Thyroid gland (tissue), 4 donors: ENCODE results near the gene FAM83C.

Experiments used
- CTCF ChIP-seq, 6 experiments: fragments of 200-600 bp in 3 of 6; fragments of 450-650 bp in 3 of 6; sonication (generic) in 3 of 6; IDR thresholded peaks; one replicate each; pipeline ENCODE4 v1.5.1; 2016 to 2019; ENCODE audit warnings: antibody characterized with exemption in 6 of 6, mild to moderate bottlenecking in 2 of 6, inconsistent platforms in 1 of 6, moderate library complexity in 1 of 6
- POLR2A ChIP-seq, 2 donors: fragments of 450-650 bp; IDR thresholded peaks; one replicate each; pipeline ENCODE4 v1.6.1; 2017; ENCODE audit warnings: antibody characterized with exemption in 2 of 2, mild to moderate bottlenecking in 2 of 2, moderate library complexity in 1 of 2

DNA sequence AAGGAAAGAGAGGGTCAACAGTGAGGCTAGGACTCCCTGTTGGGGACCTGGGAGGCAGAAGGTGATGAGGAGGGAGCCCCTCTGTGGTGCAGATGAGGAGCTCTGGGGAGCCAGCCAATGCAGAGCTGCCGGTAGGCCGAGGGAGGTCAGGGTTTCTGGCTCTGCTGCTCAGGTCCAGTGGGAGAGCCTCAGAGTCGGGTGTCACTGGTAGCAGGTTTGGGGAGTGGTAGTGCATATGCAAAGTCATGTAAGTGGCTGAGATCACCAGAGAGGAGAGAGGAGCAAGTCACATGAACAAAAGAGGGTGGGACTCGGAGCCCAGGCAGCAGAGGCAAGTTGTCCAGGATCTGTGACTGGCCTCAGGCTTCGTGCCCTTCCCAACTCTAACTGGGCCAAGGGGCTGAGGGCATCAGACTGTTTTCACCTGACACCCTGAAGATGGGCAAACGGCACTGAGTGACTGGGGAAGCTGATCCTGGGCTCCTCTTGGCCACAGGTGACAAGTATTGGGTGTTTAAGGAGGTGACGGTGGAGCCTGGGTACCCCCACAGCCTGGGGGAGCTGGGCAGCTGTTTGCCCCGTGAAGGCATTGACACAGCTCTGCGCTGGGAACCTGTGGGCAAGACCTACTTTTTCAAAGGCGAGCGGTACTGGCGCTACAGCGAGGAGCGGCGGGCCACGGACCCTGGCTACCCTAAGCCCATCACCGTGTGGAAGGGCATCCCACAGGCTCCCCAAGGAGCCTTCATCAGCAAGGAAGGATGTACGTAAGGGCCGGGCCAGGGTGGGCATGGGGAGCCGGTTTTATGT is 20.9 kb downstream of the FAM83C start:
- TF ChIP-seq CTCF (IDR thresholded peaks at IDR 0.05) (no peak), POLR2A (IDR thresholded peaks at IDR 0.05) (no peak)
